Kidney epithelial cell (primary cell): ENCODE data around the gene SNTA1. TPM values are rescaled to one million over a fixed set of nuclear protein-coding genes. Genes with fewer than 3 reads are reported as not detected.
A peak's percentile ranks its signal among the peaks of the same experiment; 100 is the strongest.

Source experiments
- DNase-seq: peaks from one replicate; pipeline ENCODE4 v3.0.0-alpha.2; 2010; ENCODE audit warnings: low read depth
- H3K27me3 ChIP-seq: 2 replicates; pipeline ENCODE4 v1.6.0; 2011; ENCODE audit warnings: low read length; ENCODE audit not compliant: control insufficient read depth, insufficient read depth
- H3K36me3 ChIP-seq: 2 replicates; pipeline ENCODE4 v1.5.1; 2011; ENCODE audit warnings: low read length; ENCODE audit not compliant: control insufficient read depth, insufficient read depth
- H3K4me3 ChIP-seq: 2 replicates; pipeline ENCODE4 v1.5.1; 2011; ENCODE audit warnings: low read depth, mild to moderate bottlenecking, control low read depth, low read length
- CTCF ChIP-seq: IDR thresholded peaks from 2 replicates; pipeline ENCODE4 v1.5.1; 2011; ENCODE audit warnings: mild to moderate bottlenecking, moderate library complexity, low read length, control low read depth, inconsistent platforms; ENCODE audit not compliant: insufficient read depth, poor library complexity, severe bottlenecking
- total RNA-seq: library from RNA; depleted of rRNA; stranded (reverse); fragments of >200 nt; gene quantifications from 2 replicates; pipeline ENCODE4 v1.2.3, GENCODE V29; 2015

SNTA1 gene
- total RNA-seq, 1 donor from 2014 or later, result 13.7 TPM

GRCh38 chr20:33373735-33374605 lies 69.6 kb downstream of the SNTA1 start:
- no peak for TF ChIP-seq CTCF
- peak; percentile 71 for DNase-seq
- Histone ChIP-seq H3K27me3 (no peaks in the 10 kb centered on the region), H3K36me3 (no peaks in the 10 kb centered on the region), H3K4me3 (no peak overlapping the region)

- Histone ChIP-seq H3K27me3 (no peaks in the 10 kb centered on the region), H3K4me3 (no peak overlapping the region), H3K36me3 (no peaks in the 10 kb centered on the region)
- no peak for DNase-seq
- TF ChIP-seq CTCF, result no peak
Observed at GRCh38 chr20:33372993-33373441, 70.5 kb downstream of the SNTA1 start.

GRCh38 chr20:33370291-33370690 lies 73.3 kb downstream of the SNTA1 start:
- no peaks in the 10 kb centered on the region for H3K36me3 ChIP-seq
- peak; percentile 51 for DNase-seq
- TF ChIP-seq CTCF, result no peak
- no peak overlapping the region for H3K4me3 ChIP-seq
- no peaks in the 10 kb centered on the region for H3K27me3 ChIP-seq

DNA sequence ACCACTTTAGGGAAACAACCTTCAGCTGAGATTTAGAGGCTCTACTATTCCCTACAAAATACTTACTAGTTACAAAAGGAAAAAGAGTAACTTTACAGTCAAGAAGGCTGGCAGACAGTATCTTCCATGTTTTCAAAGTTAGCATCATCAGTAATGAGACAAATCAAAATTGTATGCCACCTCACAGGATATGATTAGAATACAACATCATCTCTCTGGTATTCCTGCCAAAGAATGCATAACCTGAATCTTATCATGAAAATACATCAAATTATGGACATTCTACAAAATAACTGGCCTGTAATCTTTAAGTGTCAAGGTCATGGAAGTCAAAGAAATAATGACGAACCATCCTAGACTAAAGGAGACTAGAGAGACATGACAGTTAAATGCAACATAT lies 80.7 kb downstream of the SNTA1 start:
- Histone ChIP-seq H3K36me3 (no peaks in the 10 kb centered on the region), H3K27me3 (no peaks in the 10 kb centered on the region), H3K4me3 (no peak overlapping the region)
- TF ChIP-seq CTCF, result no peak
- DNase-seq, result no peak

- no peaks in the 10 kb centered on the region for H3K36me3 ChIP-seq
- TF ChIP-seq CTCF, result no peak
- no peak overlapping the region for H3K4me3 ChIP-seq
- H3K27me3 ChIP-seq, result no peaks in the 10 kb centered on the region
- DNase-seq, result no peak
Observed at GRCh38 chr20:33359399-33360261, 83.9 kb downstream of the SNTA1 start.

Other genes starting within 250 kb of the SNTA1 start
- gene BPIFA3, start 226.4 kb downstream of the SNTA1 start, total RNA-seq, result not detected in 2 replicates
- gene BPIFA1, start 207.8 kb downstream of the SNTA1 start, total RNA-seq, result not detected in 2 replicates
- gene BPIFB1, start 160.5 kb downstream of the SNTA1 start, total RNA-seq, result not detected in 2 replicates
- 25.3 and 39.4 TPM in 2 replicates for gene CDK5RAP1, start 42.2 kb downstream of the SNTA1 start, total RNA-seq
- gene CBFA2T2, start 46.3 kb upstream of the SNTA1 start, total RNA-seq, result 11.6 and 13.4 TPM in 2 replicates
- gene C20orf144, start 218.6 kb upstream of the SNTA1 start, total RNA-seq, result not detected in 2 replicates
- 3.1 and 3.6 TPM in 2 replicates for gene ACTL10, start 223.2 kb upstream of the SNTA1 start, total RNA-seq
- 17.5 and 20.6 TPM in 2 replicates for gene NECAB3, start 230.7 kb upstream of the SNTA1 start, total RNA-seq
- gene E2F1, start 242.6 kb upstream of the SNTA1 start, total RNA-seq, result 3.2 and 4.1 TPM in 2 replicates